ENCODE data around the gene LRMDA.

GRCh38 chr10:76451911-76452310 is 1020.5 kb downstream of the LRMDA start:
- TF ChIP-seq CTCF (IDR thresholded peaks at IDR 0.05) = no peak
- TF ChIP-seq POLR2A (IDR thresholded peaks at IDR 0.05) = no peak
